CD14-positive monocyte (primary cell): Measurements from ENCODE around the gene TM2D3. TPM values are rescaled to one million over a fixed set of nuclear protein-coding genes. Genes with fewer than 3 reads are reported as not detected.

Source experiments
- DNase-seq, 3 donors: peaks; one replicate each; pipeline ENCODE4 v3.0.0-alpha.2; 2011 to 2022
- H2AFZ ChIP-seq: 2 replicates; pipeline ENCODE4 v1.6.0; 2012; ENCODE audit warnings: mild to moderate bottlenecking, low read depth, low read length, inconsistent platforms; ENCODE audit not compliant: insufficient read depth, poor library complexity, severe bottlenecking
- H3K27ac ChIP-seq, 2 donors: 1 replicate in 1 of 2; 2 replicates in 1 of 2; pipeline ENCODE4 v1.5.1; 2012 to 2013; ENCODE audit warnings: low read length in 2 of 2, control low read depth in 1 of 2, inconsistent platforms in 1 of 2, low read depth in 1 of 2, mild to moderate bottlenecking in 1 of 2
- H3K27me3 ChIP-seq, 2 donors: one replicate each; pipeline versions ENCODE4 v1.6.0 to v1.6.1; 2011 to 2013; ENCODE audit warnings: low read length in 2 of 2; ENCODE audit not compliant: control insufficient read depth in 2 of 2, insufficient read depth in 2 of 2
- H3K36me3 ChIP-seq, 2 donors: replicated peaks in 1 of 2; 1 replicate in 1 of 2; 2 replicates in 1 of 2; pipeline versions ENCODE4 v1.5.1 to v1.6.1; 2012 to 2013; ENCODE audit warnings: low read length in 2 of 2, control low read depth in 1 of 2, inconsistent platforms in 1 of 2, mild to moderate bottlenecking in 1 of 2; ENCODE audit not compliant: insufficient read depth in 2 of 2, control insufficient read depth in 1 of 2
- H3K4me1 ChIP-seq, 2 donors: 1 replicate in 1 of 2; 2 replicates in 1 of 2; pipeline versions ENCODE4 v1.5.1 to v1.6.1; 2012 to 2013; ENCODE audit warnings: low read length in 2 of 2, control low read depth in 1 of 2, inconsistent platforms in 1 of 2, mild to moderate bottlenecking in 1 of 2, moderate library complexity in 1 of 2; ENCODE audit not compliant: insufficient read depth in 2 of 2, control insufficient read depth in 1 of 2
- H3K4me2 ChIP-seq: replicated peaks from 2 replicates; pipeline ENCODE3; 2012; ENCODE audit warnings: low read length, moderate library complexity, mild to moderate bottlenecking; ENCODE audit not compliant: poor library complexity, severe bottlenecking; ENCODE audit errors: extremely low read depth
- H3K4me3 ChIP-seq, 3 experiments: fragments of 200-600 bp in 1 of 3; sonication (generic) in 1 of 3; replicated peaks in 1 of 3; 1 replicate in 2 of 3; 2 replicates in 1 of 3; pipeline ENCODE4 v1.5.1; 2011 to 2013; ENCODE audit warnings: low read length in 3 of 3, mild to moderate bottlenecking in 3 of 3, control low read depth in 2 of 3, low read depth in 2 of 3, inconsistent platforms in 1 of 3, moderate library complexity in 1 of 3
- H3K79me2 ChIP-seq: 2 replicates; pipeline ENCODE4 v1.6.0; 2012; ENCODE audit warnings: mild to moderate bottlenecking, control low read depth, inconsistent platforms, low read length, moderate library complexity; ENCODE audit not compliant: insufficient read depth
- H3K9ac ChIP-seq: 2 replicates; pipeline ENCODE4 v1.6.0; 2017; ENCODE audit warnings: low read length, mild to moderate bottlenecking; ENCODE audit not compliant: insufficient read depth, poor library complexity, severe bottlenecking
- H3K9me3 ChIP-seq, 2 donors: replicated peaks in 1 of 2; 1 replicate in 1 of 2; 2 replicates in 1 of 2; pipeline versions ENCODE4 v1.5.1 to v1.6.1; 2012 to 2013; ENCODE audit warnings: low read length in 2 of 2, control low read depth in 1 of 2; ENCODE audit not compliant: control insufficient read depth in 1 of 2, insufficient read depth in 1 of 2
- H4K20me1 ChIP-seq: 2 replicates; pipeline ENCODE4 v1.6.0; 2012; ENCODE audit warnings: mild to moderate bottlenecking, low read length, control low read depth, moderate library complexity; ENCODE audit not compliant: insufficient read depth
- H3K27ac Mint-ChIP-seq, 7 donors: one replicate each; pipeline ENCODE4 v1.8.0; 2020; ENCODE audit warnings: mild to moderate bottlenecking in 7 of 7, mixed read lengths in 7 of 7, moderate library complexity in 6 of 7, inconsistent platforms in 2 of 7
- H3K27me3 Mint-ChIP-seq, 3 donors: one replicate each; pipeline ENCODE4 v1.8.0; 2021 to 2022; ENCODE audit warnings: low read depth in 3 of 3, mild to moderate bottlenecking in 3 of 3, mixed read lengths in 3 of 3, moderate library complexity in 3 of 3, inconsistent platforms in 1 of 3
- H3K36me3 Mint-ChIP-seq, 2 donors: one replicate each; pipeline ENCODE4 v1.8.0; 2020; ENCODE audit warnings: mixed read lengths in 2 of 2, inconsistent platforms in 1 of 2, mild to moderate bottlenecking in 1 of 2
- H3K4me1 Mint-ChIP-seq: one replicate; pipeline ENCODE4 v1.8.0; 2020; ENCODE audit warnings: mild to moderate bottlenecking, mixed read lengths
- H3K4me3 Mint-ChIP-seq, 2 donors: one replicate each; pipeline ENCODE4 v1.8.0; 2020; ENCODE audit warnings: mild to moderate bottlenecking in 2 of 2, mixed read lengths in 2 of 2, moderate library complexity in 1 of 2
- H3K9me3 Mint-ChIP-seq, 7 donors: one replicate each; pipeline ENCODE4 v1.8.0; 2020 to 2022; ENCODE audit warnings: mixed read lengths in 7 of 7, mild to moderate bottlenecking in 6 of 7, moderate library complexity in 6 of 7, inconsistent platforms in 2 of 7
- CTCF ChIP-seq: fragments of 200-600 bp; IDR thresholded peaks from one replicate; pipeline ENCODE4 v1.8.0; 2022; ENCODE audit warnings: antibody characterized with exemption, mild to moderate bottlenecking
- WGBS: methylation state at CpG from one replicate; pipeline ENCODE4 v1.1.5; 2013; ENCODE audit warnings: missing lambda C conversion rate; ENCODE audit not compliant: insufficient coverage; 5-methylcytosine and 5-hydroxymethylcytosine counted together
- intact Hi-C, 2 donors: fragments of 100-400 bp; cut with micrococcal nuclease; formaldehyde crosslinking; loops; one replicate each; pipeline versions ENCODE4 v1.15.0 to v1.15.1; 2023
- polyA plus RNA-seq, 3 donors: library from polyadenylated mRNA; depleted of rRNA in 1 of 3; unstranded in 2 of 3; stranded (reverse) in 1 of 3; fragments of 300-500 nt in 2 of 3; fragments of >200 nt in 1 of 3; fragmentation: Illumina TruSeq in 2 of 3; gene quantifications; 1 replicate in 2 of 3; 2 replicates in 1 of 3; pipeline ENCODE4 v1.2.3, GENCODE V29; 2012 to 2021

TM2D3 gene
- polyA plus RNA-seq, 3 donors = 22.9 to 54.6 (median 26.5) TPM

DNA sequence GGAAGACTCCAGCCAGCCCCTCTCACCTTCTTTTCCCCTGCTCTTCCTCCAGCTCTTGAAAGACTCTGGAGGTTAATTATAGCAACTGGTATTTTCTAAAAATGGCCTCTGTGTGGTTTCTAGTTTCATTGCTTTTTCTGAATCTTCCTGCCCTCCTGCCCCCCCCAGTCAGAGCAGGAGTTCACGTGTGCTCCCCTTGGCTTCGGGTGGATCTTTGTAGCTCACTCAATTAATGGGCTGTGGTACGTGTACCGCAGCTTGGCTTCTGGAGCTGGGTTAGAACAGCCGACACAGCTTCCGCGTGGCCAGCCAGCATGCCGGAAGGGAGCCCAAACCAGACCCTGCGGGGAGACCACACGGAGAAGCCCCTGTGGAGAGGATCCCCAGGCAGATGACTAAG lies 31.5 kb downstream of the TM2D3 start:
- Mint-ChIP-seq H3K27me3 (peaks cover 4 to 8% (median 6%) of the 10 kb centered on the region in 3 donors), H3K4me1 (peaks cover 12% of the 10 kb centered on the region), H3K36me3 (peaks cover 7 to 14% of the 10 kb centered on the region in 2 donors), H3K27ac (peak overlapping the region in 1 of 7 donors; percentile 53), H3K4me3 (no peak overlapping the region), H3K9me3 (peaks cover 19 to 41% (median 34%) of the 10 kb centered on the region in 7 donors)
- Histone ChIP-seq H3K9ac (no peak overlapping the region), H4K20me1 (no peaks in the 10 kb centered on the region), H3K9me3 (peaks cover 22 to 35% of the 10 kb centered on the region in 2 donors), H3K4me2 (no peak overlapping the region), H3K27ac (no peak overlapping the region), H2AFZ (no peak overlapping the region), H3K4me3 (no peak overlapping the region), H3K36me3 (no peaks in the 10 kb centered on the region), H3K27me3 (no peaks in the 10 kb centered on the region), H3K79me2 (no peaks in the 10 kb centered on the region), H3K4me1 (peaks cover 0 to 9% of the 10 kb centered on the region in 2 donors)
- intact Hi-C loops = no loop called here
- no peak for TF ChIP-seq CTCF
- WGBS = 88% methylated on average over 10 of the region's 10 CpGs
- DNase-seq = no peak

GRCh38 chr15:101619615-101619865 lies 32.6 kb downstream of the TM2D3 start:
- intact Hi-C loops = no loop called here
- Histone ChIP-seq H4K20me1 (no peaks in the 10 kb centered on the region), H3K4me2 (no peak overlapping the region), H3K36me3 (no peaks in the 10 kb centered on the region), H3K9me3 (peaks cover 11 to 24% of the 10 kb centered on the region in 2 donors), H3K4me3 (no peak overlapping the region), H3K79me2 (no peaks in the 10 kb centered on the region), H3K4me1 (peaks cover 0 to under 1% of the 10 kb centered on the region in 2 donors), H3K27me3 (no peaks in the 10 kb centered on the region), H3K27ac (no peak overlapping the region), H3K9ac (no peak overlapping the region), H2AFZ (no peak overlapping the region)
- Mint-ChIP-seq H3K27me3 (peaks cover 4 to 10% (median 9%) of the 10 kb centered on the region in 3 donors), H3K9me3 (peaks cover 17 to 30% (median 23%) of the 10 kb centered on the region in 7 donors), H3K4me3 (no peak overlapping the region), H3K36me3 (peaks cover 7 to 10% of the 10 kb centered on the region in 2 donors), H3K27ac (no peak overlapping the region), H3K4me1 (peaks cover 3% of the 10 kb centered on the region)
- DNase-seq = no peak
- TF ChIP-seq CTCF = no peak
- WGBS = 75% methylated on average over 2 of the region's 6 CpGs
